Activated CD8-positive, alpha-beta memory T cell treated with anti-CD3 and anti-CD28 coated beads for 1 hour (primary cell): Measurements from ENCODE around the gene ZNF516.

Source experiments
- DNase-seq, 2 donors: peaks; one replicate each; pipeline ENCODE4 v3.0.0-alpha.2; 2020; ENCODE audit warnings: low read depth in 1 of 2; ENCODE audit errors: extremely low read depth in 1 of 2

Gene ZNF516

GRCh38 chr18:76442413-76443171 lies 52.5 kb downstream of the ZNF516 start:
- DNase-seq = no peak

GRCh38 chr18:76441668-76442412 lies 53.2 kb downstream of the ZNF516 start:
- DNase-seq = no peak

DNA sequence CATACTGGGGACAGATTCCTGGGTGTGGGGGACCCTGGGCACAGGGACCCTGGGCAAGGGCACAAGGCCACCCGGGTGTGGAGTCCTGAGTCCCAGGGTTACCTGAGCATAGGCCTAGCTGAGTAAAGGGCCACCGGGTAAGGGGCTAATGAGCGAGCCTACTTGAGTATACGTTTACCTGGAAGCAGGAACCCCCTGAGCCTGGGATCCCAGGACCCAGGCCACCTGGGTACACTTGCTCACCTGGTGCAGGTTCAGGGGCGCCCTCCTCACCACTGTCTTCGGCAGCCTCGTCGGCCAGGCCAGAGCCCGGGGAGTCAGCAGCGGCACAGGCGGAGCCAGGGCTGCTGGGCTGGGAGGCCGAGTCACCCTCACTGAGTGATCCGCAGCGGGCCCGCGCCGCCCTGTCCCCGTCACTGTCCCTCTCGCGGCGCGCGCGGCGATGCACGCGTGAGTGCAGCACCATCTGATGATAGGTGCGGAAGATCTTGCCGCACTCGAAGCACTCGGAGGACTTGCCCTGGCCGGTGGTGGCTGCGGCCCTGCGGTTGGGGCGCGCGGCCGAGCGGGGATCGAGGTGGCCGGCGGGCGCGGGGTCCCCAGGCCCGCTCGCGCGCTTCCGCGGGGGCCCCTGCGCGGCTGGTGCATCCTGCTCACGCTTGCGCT lies 53.9 kb downstream of the ZNF516 start:
- no peak for DNase-seq

DNA sequence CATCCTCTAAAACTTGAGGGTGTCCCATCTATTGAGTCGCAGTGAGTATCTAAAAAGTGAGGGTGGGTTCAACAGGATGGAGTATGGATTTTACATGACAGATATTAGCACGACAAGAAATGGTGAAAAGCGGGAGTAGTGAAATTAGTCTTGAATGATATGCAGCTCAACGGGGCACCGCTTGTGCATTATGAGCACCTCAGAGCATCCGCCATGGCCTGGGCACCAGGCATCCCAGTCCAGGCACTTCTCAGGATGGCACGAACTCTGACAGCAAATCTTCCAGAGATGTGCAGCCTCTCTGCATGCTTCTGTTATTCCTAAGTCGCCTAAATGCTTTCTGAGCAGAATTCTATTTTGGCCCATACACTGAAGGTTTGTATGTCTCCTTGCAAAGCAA lies 57.1 kb downstream of the ZNF516 start:
- DNase-seq = no peak

GRCh38 chr18:76437011-76437410 lies 58.0 kb downstream of the ZNF516 start:
- no peak for DNase-seq

DNA sequence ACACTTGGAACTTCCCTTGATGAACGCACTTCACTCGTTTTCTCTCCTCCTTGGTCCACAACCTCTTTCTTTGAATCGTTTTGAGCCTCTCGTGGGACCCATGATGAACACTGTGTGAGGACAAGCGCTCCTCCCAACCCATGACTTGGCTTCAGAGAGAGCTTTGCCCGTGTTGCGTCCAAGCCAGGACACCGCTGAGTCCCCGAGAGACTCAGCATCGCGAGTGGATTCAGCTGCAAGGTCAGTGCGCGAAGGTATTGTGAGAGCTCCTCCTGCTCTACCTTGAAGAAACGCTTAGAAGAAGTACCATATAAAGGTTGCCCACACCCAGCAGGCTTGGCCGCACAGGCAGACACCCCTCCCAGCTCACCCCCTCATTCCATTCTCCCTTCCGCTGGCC lies 58.7 kb downstream of the ZNF516 start:
- DNase-seq = no peak

GRCh38 chr18:76435316-76435989 lies 59.6 kb downstream of the ZNF516 start:
- no peak for DNase-seq

DNA sequence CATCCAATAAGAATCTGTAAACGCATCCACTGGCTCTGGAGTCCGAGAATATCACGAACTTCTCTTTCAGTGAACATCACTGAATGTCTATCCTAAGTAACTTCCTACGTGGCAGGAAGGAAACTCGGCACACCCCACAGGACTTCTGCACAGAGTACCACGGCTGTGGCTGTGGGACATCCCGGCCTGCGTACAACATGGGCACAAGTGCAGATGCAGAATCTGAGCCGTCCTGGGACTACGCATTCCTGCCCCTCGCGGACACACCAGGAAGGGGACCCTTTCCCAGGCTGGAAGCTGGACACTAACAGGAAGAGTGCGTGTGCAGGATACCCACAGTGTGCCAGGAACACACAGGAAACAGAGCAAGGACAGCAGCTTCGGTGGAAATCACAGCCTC lies 60.6 kb downstream of the ZNF516 start:
- no peak for DNase-seq

GRCh38 chr18:76433788-76434187 lies 61.3 kb downstream of the ZNF516 start:
- no peak for DNase-seq

DNA sequence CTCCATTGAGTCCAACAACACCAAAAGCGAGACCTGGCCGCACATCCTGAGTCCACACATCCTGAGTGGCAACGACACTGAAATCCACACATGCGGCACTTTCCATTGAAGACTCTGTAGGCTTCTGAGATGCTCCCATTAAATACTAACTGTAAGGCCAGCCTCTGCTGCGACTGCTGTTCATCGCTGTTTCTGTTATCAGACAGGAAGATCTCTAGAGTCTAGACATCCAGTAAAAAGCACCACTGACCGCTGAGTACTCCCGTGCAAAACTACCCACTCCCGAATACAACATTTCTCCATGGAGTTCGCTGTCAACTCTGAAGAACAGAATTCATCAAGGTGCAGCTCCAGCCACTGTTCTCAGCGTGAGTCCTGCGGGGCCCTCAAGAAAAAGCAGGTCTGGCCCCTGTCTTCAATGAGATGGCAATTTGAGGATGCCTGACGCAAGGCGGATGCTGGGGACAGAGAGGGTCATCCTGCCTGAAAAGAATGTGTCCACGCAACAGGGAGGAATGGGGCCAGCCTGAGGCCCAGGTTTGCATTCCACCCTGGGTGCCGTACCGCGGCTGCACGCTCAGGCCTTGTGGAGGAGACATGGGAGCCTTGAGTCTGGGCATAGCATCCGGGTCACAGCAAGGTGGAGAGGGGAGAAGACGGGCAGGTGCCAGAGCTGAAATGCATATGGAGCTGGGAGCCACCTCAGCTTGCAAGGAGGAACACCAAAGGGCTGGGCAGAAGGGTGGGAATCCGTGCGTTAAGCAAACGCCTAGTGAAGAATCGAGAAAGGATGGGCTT lies 61.9 kb downstream of the ZNF516 start:
- DNase-seq = no peak

DNA sequence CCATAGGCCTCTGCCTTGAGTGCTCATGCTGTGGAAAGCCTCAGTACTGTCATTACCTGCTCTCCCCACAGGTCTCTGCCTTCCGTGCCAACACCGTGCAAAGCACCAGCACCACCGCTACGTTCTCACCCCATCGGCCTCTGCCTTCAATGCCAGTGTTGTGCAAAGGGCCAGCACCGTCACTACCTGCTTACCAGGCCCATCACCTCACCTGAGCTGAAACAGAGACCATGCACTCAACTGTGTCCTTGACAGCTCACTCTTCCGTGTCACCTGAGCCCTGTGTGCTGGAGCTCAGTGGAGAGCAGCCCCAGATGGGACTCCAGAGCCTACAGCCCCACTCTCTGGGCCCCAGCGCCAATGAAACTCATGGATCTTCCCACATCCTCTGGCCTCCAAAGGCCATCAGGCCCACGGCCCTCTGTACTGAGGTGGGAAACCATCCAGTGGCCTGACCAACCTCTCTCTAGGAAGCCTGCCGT lies 62.7 kb downstream of the ZNF516 start:
- DNase-seq = no peak

- DNase-seq = no peak
Observed at GRCh38 chr18:76431437-76432273, 63.4 kb downstream of the ZNF516 start.

- DNase-seq = no peak
Observed at GRCh38 chr18:76430636-76431035, 64.4 kb downstream of the ZNF516 start.

GRCh38 chr18:76429262-76430126 lies 65.5 kb downstream of the ZNF516 start:
- no peak for DNase-seq

DNA sequence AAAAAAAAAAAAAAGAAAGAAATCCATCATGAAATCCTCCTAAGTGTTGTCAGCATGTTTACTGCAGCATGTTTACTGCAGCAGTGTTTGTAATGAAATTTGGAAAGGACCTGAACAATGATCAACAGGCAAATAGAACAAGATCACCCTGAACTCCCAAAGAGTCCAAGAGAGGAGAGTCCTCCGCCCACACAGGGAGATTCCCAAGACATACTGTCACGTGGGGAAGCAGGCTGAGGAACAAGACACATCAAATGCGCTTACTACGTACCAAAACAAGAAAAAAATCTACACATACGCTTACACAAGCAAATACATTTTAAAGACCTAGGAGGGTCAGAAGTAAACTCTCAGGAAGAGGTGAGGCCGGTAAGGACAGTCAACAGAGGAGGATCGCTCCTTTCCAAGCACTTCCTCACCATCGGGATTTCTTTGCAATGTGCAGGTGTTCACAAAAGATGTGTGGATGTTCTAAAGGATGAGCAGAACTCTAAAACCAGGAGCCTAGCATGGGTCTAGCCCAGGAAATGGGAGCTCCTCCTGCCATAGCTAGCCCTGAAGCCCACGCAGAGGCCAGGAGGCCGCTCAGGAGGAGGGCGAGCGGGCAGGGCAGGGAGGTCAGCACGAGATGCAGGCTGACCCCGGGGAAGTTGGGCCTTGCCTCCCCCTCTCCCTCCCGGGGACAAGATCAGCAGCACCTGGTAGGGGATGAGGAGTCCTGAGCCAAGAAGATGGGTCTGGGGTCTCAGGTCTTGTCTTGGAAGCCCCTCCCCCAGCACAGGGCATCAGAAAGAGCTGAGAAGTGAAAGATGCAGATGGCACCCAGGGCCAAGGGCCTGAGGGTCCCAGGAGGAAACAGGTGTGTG lies 66.4 kb downstream of the ZNF516 start:
- DNase-seq = no peak

DNA sequence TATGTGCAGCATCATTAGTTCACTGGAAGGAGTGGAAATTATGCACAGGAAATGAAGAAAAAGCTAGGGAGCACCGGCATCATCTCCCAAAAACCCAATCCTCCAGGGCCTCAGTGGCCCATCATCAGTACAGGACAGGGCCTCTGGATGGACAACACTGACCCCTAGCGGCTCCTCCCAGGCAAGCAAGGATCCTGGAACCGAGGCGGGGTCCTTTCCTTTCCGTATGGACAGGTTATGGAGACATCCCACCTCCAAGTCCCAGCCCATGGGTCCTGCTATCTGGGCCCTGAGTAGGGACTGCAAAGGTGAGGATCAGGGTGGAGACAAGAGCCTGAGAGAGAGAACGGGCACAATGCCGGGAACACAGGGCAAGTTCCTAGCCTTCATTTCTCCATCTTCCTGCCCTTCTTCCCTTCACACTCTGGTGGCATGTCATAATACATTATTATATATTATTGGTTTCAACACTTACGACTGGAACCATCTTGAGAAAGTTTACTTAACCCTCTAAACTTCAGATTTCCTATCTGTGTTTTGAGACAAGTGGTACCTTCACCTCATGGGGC lies 68.2 kb downstream of the ZNF516 start:
- no peak for DNase-seq
